ENCODE results near the gene PTPDC1.

The PTPDC1 gene, protein sequence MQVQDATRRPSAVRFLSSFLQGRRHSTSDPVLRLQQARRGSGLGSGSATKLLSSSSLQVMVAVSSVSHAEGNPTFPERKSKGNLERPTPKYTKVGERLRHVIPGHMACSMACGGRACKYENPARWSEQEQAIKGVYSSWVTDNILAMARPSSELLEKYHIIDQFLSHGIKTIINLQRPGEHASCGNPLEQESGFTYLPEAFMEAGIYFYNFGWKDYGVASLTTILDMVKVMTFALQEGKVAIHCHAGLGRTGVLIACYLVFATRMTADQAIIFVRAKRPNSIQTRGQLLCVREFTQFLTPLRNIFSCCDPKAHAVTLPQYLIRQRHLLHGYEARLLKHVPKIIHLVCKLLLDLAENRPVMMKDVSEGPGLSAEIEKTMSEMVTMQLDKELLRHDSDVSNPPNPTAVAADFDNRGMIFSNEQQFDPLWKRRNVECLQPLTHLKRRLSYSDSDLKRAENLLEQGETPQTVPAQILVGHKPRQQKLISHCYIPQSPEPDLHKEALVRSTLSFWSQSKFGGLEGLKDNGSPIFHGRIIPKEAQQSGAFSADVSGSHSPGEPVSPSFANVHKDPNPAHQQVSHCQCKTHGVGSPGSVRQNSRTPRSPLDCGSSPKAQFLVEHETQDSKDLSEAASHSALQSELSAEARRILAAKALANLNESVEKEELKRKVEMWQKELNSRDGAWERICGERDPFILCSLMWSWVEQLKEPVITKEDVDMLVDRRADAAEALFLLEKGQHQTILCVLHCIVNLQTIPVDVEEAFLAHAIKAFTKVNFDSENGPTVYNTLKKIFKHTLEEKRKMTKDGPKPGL

DNA sequence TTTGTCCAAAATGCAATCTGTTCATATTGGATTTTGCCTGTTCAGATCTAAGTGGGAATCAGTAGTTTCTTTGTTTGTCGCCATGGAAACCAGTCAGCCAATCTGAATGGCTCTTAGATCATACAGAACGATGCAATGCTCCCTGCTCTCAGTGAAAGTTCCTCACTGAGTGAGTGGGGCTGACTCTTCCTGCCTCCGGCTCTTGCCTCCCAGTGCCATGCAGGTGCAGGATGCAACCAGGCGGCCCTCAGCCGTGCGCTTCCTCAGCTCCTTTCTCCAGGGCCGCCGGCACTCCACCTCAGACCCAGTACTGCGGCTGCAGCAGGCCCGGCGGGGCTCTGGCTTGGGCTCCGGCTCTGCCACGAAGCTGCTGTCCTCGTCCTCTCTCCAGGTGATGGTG lies at the start of gene PTPDC1:
Gene PTPDC1, plus strand, starts transcription at position 151 of the 400 bp plus-strand sequence. Its CDS starts 67 bp downstream, at position 218.
- DNase-seq: peak in 51 of 56 donors; percentile 18 to 92 (median 67)

GRCh38 chr9:94034511-94034910 lies 49.8 kb upstream of the PTPDC1 start:
- no peak for DNase-seq

DNA sequence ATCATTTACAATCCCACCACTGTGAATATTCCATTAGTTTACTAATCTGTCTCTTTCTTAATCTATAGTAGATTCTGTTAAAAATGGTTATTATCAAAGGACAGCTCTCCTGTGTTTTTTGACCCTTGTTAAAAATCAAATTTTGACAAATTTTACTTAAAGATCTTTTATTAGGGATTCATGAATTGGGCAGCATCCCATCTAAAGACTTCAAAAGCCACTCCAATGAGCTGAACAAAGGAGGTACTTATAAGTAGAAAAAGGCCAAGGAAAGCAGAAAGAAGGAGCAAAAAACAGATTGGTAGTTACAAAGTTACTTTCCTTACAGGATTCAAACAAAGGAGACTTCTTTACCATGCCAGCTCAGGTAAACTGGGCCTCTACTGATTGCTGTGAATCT lies 44.5 kb upstream of the PTPDC1 start:
- no peak for DNase-seq

GRCh38 chr9:94042516-94043360 lies 41.5 kb upstream of the PTPDC1 start:
- no peak for DNase-seq

DNA sequence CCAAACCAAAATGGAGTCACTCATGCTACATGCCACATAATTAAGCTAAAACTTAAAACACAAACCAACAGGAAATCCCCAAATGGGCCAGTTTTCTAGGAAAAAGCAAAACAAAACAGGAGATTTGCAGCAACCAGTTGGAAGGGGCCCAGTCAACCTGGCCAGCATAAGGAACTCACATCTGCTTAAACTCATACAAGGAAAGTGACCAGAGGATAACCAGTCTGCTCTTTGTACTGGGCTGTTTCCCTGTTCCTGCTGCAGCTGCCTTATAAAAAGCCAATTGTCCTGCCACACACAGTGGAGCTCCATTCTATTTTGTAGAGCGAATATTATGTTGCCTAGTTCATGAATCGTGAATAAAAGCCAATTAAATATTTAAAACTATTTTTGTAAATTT lies 29.5 kb upstream of the PTPDC1 start:
- DNase-seq: peak in 13 of 56 donors; percentile 3 to 41 (median 10)

GRCh38 chr9:94056442-94056974 lies 27.8 kb upstream of the PTPDC1 start:
- no peak for DNase-seq

GRCh38 chr9:94057918-94058317 lies 26.3 kb upstream of the PTPDC1 start:
- DNase-seq: no peak

DNA sequence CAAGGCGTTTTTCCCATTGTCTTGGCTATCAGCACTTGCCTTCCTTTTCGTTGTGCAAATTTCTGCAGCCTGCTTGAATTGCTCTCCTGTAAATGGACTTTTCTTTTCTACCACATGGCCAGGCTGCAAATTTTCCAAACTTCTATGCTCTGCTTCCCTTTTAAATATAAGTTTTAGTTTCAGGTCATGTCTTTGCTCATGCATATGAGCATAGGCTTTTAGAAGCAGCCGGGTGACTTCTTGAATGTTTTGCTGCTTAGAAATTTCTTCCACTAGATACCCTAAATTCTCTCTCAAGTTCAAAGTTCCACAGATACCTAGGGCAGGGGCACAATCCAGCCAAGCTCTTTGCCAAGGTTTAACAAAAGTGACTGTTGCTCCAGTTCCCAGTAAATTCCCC lies 22.4 kb upstream of the PTPDC1 start:
- no peak for DNase-seq

GRCh38 chr9:94065535-94065961 lies 18.7 kb upstream of the PTPDC1 start:
- peak in 43 of 56 donors; percentile 9 to 89 (median 49) for DNase-seq

DNA sequence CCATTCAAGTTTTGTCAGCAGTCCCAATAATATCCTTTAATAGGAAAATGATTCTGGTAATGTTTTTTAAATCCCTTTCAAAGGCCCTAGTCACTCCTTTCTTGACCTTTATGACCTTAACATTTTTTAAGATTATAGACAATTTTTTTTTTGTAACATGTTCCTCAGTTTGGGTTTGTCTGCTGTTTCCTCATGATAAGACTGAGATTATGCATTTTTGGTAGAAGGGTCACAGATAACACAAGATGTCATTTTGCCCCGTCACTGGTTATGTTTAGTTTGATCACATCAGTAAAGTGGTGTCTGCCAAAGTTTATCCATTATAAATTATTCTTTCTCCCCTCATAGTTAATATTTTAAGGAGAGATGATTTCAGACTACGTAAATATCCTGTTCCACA lies 16.0 kb upstream of the PTPDC1 start:
- DNase-seq: no peak

GRCh38 chr9:94076557-94076956 lies 7.7 kb upstream of the PTPDC1 start:
- no peak for DNase-seq

DNA sequence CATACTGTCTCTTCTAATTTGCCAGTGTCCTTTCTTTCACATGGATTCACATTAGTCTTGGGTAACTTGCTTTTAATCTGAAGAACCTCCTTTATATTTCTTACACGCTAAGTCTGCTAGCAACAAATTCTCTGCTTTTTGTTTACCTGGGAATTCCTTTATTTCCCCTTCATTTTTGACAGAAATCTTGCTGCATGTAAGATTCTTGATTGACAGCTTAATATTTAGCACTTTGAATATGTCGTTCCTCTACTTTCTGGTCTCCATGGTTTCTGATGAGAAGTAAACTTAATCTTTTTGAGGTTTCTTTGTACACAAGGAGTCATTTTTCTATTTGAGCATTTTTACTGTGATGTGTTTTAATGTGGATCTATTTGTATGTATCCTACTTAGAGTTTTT lies 6.2 kb upstream of the PTPDC1 start:
- no peak for DNase-seq

DNA sequence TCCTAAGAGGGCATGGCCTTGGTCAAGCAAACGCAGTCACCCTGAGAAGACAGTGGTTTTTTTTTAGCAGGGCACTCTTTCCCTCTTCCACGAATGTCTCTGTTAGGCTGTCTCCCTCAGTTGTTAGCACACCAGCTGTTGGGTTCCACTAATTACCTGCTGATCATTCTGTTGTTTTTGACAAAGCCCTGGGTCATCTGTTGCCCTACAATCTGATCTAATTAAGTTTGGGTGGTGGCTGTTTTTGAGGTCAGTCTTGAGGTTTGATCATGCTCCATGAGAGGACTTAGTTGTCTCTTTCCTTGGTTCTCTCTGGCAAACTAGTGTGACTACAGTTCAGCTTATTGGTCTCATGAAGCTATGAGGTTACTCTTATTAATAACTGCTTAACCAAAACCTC lies 5.0 kb upstream of the PTPDC1 start:
- DNase-seq: no peak

- no peak for DNase-seq
Measured at GRCh38 chr9:94080249-94080648, 4.0 kb upstream of the PTPDC1 start.

- no peak for DNase-seq
Measured at GRCh38 chr9:94081435-94081834, 2.8 kb upstream of the PTPDC1 start.

DNA sequence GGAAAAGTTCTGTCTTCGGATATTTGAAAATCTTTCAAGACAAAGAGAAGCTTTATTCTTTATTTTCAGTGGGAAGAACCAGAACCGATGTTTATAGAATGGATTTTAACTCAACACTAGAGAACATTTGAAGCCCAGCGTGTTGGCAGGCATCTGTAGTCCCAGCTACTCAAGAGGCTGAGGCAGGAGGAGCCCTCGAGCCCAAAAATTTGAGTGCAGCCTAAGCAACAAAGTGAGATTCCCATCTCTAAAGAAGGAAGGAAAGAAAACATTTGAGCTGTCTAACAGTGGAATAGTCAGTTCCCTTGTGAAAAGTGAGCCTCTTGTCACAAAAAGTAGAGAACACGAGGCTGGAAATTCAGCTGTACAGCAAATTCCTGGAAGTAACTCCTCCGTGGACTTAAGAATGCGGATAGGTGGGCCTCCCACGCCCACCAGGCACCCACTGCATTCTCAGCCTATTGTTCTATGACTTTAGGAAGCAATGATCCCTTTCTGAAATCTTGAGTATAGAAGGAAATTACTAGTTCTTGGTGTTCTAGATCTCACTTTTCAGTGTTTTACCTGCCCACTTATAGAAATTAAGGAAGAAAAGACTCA lies 2.3 kb upstream of the PTPDC1 start:
- DNase-seq: no peak

- no peak for DNase-seq
Measured at GRCh38 chr9:94082553-94082952, 1.7 kb upstream of the PTPDC1 start.

- DNase-seq: peak in 1 of 56 donors; percentile 59
Measured at GRCh38 chr9:94082956-94083355, 1.3 kb upstream of the PTPDC1 start.

DNA sequence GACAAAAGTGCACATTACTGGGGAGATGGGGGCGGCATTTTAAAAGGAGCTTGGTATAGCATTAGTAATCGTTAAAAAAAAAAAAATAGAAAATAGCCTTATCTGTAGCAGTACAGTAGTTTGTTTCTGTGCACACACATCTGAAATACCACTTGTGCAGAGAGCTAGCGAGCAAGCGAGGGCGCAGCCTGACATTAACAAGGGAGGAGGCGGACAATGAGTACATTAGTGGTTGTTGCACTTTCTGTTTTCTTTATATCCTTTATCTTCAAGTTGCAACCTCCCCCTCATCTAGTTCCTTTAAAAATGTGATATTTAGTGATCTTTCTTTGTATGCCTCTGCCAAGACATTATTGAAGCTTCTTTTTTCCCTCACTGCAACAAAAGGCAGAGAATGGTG lies 880 bp upstream of the PTPDC1 start:
- DNase-seq: peak in 28 of 56 donors; percentile 9 to 63 (median 34)

DNA sequence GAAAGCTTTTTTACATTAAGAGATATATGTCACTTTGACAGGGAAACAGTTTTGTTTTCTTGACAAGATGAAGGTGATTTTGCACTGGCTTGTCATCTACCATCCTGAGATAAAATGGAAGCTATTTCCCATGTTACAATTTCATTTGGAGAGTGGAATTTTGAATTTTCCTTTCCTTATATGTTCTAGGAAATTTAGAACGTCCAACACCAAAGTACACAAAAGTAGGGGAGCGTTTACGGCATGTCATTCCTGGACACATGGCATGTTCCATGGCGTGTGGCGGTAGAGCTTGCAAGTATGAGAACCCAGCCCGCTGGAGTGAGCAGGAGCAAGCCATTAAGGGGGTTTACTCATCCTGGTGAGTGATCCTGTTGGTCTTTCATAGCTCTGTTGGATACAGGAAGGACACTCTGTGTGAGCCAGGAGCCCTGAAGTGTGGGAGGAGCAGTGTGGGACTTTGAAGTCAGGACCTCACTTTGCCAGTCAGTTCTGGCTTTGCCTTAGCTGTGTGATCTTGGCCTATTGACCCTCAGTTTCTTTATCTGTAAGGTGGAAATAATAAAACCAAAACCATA lies 887 bp downstream of the PTPDC1 start:
- peak in 9 of 56 donors; percentile 10 to 20 (median 17) for DNase-seq
